ENCODE measurements around the gene SDHAF3.
A peak's percentile ranks its signal among the peaks of the same experiment; 100 is the strongest.
"Not testable (repeated sequence)": the region's sequence is repeated elsewhere in the genome, so short reads cannot be mapped to it uniquely, and the experiment has no call there.

Gene SDHAF3

DNA sequence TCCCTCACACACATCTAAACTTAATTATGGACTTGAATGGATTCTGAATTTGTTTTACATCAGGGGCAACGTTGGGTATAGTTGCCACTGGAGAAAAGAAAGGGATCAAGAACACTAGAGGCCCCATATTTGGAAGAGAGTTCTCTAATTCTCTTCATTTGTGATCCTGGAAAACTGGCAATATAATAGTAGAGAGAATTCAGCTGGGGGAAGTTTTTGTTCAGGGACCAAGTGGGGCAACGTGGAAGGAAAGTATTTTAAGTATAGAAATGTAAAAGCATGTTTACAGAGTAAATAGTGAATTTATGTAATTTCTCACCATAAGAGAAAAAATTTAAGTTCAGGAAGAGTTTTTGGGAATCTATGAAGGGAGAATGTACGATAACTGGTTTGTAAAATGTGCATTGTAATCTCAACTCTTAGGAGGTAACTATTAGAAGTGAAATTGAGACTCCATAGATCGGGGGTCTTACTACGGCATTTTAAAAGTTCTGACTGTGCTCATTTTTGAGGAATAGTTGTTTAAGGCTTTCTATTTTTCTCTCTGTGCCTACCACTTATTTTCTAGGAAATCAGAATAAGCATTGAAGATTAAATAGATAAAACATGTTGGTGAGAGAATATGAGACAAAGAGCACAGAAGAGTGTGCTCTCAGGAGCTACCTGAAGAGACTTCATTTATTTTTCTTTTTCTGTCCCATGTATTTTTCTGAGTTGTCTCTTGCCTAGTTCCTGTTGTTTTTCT, 3.4 kb downstream of the SDHAF3 start:
- Histone ChIP-seq H3K4me3 (ENCODE audit: insufficient read depth, low read length, poor library complexity, severe bottlenecking) (no peak overlapping the region), H3K36me3 (ENCODE audit: low read length) (peaks cover 9% of the 10 kb centered on the region; the same call in 1 of the 2 replicates), H2AFZ (ENCODE audit: low read depth, low read length, severe bottlenecking) (no peak overlapping the region), H4K20me1 (ENCODE audit: low read depth, low read length) (no peaks in the 10 kb centered on the region), H3K9ac (ENCODE audit: low read length) (no peak overlapping the region), H3K9me3 (ENCODE audit: insufficient read depth, low read length) (peaks cover 7% of the 10 kb centered on the region; the same call in 1 of the 2 replicates), H3F3A (ENCODE audit: insufficient read depth) (peaks cover 22% of the 10 kb centered on the region), H3K4me2 (ENCODE audit: low read depth, low read length, poor library complexity, severe bottlenecking) (peak overlapping the region; percentile 97), H3K27ac (ENCODE audit: low read depth, low read length) (no peak overlapping the region), H3K79me2 (ENCODE audit: insufficient read depth, low read length) (peaks cover 81% of the 10 kb centered on the region), H3K9me2 (replicated peaks; ENCODE audit: insufficient read depth, low read length) (no peaks in the 10 kb centered on the region), H3K27me3 (ENCODE audit: low read length) (no peaks in the 10 kb centered on the region)
- TF ChIP-seq, protein P1, sequence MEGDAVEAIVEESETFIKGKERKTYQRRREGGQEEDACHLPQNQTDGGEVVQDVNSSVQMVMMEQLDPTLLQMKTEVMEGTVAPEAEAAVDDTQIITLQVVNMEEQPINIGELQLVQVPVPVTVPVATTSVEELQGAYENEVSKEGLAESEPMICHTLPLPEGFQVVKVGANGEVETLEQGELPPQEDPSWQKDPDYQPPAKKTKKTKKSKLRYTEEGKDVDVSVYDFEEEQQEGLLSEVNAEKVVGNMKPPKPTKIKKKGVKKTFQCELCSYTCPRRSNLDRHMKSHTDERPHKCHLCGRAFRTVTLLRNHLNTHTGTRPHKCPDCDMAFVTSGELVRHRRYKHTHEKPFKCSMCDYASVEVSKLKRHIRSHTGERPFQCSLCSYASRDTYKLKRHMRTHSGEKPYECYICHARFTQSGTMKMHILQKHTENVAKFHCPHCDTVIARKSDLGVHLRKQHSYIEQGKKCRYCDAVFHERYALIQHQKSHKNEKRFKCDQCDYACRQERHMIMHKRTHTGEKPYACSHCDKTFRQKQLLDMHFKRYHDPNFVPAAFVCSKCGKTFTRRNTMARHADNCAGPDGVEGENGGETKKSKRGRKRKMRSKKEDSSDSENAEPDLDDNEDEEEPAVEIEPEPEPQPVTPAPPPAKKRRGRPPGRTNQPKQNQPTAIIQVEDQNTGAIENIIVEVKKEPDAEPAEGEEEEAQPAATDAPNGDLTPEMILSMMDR (IDR thresholded peaks at IDR 0.05; ENCODE audit: insufficient read depth, low read length, poor library complexity, severe bottlenecking), result no peak
- TF ChIP-seq EZH2phosphoT487 (conservative IDR thresholded peaks at IDR 0.05; ENCODE audit: low read length), result no peak

DNA sequence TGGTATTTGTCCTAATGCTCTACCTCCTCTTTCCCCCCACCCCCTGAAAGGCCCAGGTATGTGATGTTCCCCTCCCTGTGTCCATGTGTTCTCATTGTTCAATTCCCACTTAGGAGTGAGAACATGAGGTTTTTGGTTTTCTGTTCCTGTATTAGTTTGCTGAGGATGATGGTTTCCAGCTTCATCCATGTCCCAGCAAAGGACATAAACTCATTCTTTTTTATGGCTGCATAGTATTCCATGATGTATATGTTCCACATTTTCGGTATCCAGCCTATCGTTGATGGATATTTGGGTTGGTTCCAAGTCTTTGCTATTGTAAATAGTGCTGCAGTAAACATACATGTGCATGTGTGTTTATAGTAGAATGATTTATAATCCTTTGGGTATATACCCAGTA, 5.6 kb downstream of the SDHAF3 start:
- not testable (repeated sequence) for H3F3A ChIP-seq (ENCODE audit: insufficient read depth); H3K9me3 ChIP-seq (ENCODE audit: insufficient read depth, low read length); H4K20me1 ChIP-seq (ENCODE audit: low read depth, low read length); H3K9me2 ChIP-seq (replicated peaks; ENCODE audit: insufficient read depth, low read length); H2AFZ ChIP-seq (ENCODE audit: low read depth, low read length, severe bottlenecking); H3K9ac ChIP-seq (ENCODE audit: low read length); H3K4me2 ChIP-seq (ENCODE audit: low read depth, low read length, poor library complexity, severe bottlenecking); H3K27ac ChIP-seq (ENCODE audit: low read depth, low read length); H3K4me3 ChIP-seq (ENCODE audit: insufficient read depth, low read length, poor library complexity, severe bottlenecking); H3K36me3 ChIP-seq (ENCODE audit: low read length); H3K27me3 ChIP-seq (ENCODE audit: low read length)
- peaks cover 99% of the 10 kb centered on the region for H3K79me2 ChIP-seq (ENCODE audit: insufficient read depth, low read length)

DNA sequence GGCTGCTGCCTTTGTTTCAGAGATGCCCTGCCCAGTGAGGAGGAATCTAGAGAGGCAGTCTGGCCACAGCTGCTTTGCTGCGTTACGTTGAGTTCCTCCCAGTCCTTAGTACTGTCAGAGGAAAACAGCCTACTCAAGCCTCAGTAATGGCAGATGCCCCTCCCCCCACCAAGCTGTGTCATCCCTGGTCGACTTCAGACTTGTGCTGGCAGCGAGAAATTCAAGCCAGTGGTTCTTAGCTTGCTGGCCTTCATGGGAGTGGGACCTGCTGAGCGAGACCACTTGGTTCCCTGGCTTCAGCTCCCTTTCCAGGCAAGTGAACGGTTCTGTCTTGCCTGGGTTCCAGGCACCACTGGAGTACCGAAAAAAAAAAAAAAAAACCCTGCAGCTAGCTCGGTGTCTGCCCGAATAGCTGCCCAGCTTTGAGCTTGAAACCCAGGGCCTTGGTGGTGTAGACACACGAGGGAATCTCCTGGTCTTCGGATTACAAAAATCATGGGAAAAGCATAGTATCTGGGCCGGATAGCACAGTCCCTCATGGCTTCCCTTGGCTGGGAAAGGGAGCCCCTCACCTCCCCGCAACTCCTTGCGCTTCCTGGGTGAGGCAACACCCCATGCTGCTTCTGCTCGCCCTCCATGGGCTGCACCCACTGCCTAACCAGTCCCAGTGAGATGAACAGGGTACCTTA, 9.1 kb downstream of the SDHAF3 start:
- Histone ChIP-seq H2AFZ (ENCODE audit: low read depth, low read length, severe bottlenecking) (no peak overlapping the region), H4K20me1 (ENCODE audit: low read depth, low read length) (no peaks in the 10 kb centered on the region), H3K9me3 (ENCODE audit: insufficient read depth, low read length) (no peaks in the 10 kb centered on the region), H3K27me3 (ENCODE audit: low read length) (no peaks in the 10 kb centered on the region), H3K9ac (ENCODE audit: low read length) (no peak overlapping the region), H3K27ac (ENCODE audit: low read depth, low read length) (no peak overlapping the region), H3K79me2 (ENCODE audit: insufficient read depth, low read length) (peaks cover 99% of the 10 kb centered on the region), H3K4me3 (ENCODE audit: insufficient read depth, low read length, poor library complexity, severe bottlenecking) (no peak overlapping the region), H3K9me2 (replicated peaks; ENCODE audit: insufficient read depth, low read length) (no peaks in the 10 kb centered on the region), H3F3A (ENCODE audit: insufficient read depth) (no peaks in the 10 kb centered on the region), H3K36me3 (ENCODE audit: low read length) (peaks cover 6% of the 10 kb centered on the region; the same call in 1 of the 2 replicates), H3K4me2 (ENCODE audit: low read depth, low read length, poor library complexity, severe bottlenecking) (no peak overlapping the region)
- TF ChIP-seq EZH2phosphoT487 (conservative IDR thresholded peaks at IDR 0.05; ENCODE audit: low read length), result no peak
- TF ChIP-seq, protein P1 (IDR thresholded peaks at IDR 0.05; ENCODE audit: insufficient read depth, low read length, poor library complexity, severe bottlenecking), result no peak

DNA sequence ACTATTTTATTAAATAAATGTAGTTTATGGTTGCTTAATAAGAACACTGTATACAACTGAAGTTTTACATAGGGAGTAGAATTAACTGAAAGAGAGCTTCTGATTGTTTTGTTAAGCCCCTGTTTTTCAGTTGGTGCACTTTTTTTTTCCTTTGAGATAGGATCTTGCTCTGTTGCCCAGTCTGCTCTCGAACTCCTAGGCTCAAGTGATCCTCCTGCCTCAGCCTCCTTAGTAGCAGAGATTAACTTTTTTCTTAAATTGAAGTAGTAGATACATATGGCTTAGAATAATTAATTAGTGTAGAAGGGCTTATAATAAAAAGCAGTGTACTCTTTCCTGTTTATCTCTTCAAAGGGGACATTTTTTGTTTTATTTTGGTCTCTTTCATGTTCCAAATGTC, 11.2 kb downstream of the SDHAF3 start:
- Histone ChIP-seq H3F3A (ENCODE audit: insufficient read depth) (no peaks in the 10 kb centered on the region), H3K9ac (ENCODE audit: low read length) (no peak overlapping the region), H3K9me3 (ENCODE audit: insufficient read depth, low read length) (no peaks in the 10 kb centered on the region), H3K36me3 (ENCODE audit: low read length) (peaks cover 4% of the 10 kb centered on the region; the same call in 1 of the 2 replicates), H3K27me3 (ENCODE audit: low read length) (no peaks in the 10 kb centered on the region), H4K20me1 (ENCODE audit: low read depth, low read length) (no peaks in the 10 kb centered on the region), H3K4me2 (ENCODE audit: low read depth, low read length, poor library complexity, severe bottlenecking) (no peak overlapping the region), H2AFZ (ENCODE audit: low read depth, low read length, severe bottlenecking) (no peak overlapping the region), H3K27ac (ENCODE audit: low read depth, low read length) (no peak overlapping the region), H3K79me2 (ENCODE audit: insufficient read depth, low read length) (peaks cover 99% of the 10 kb centered on the region), H3K4me3 (ENCODE audit: insufficient read depth, low read length, poor library complexity, severe bottlenecking) (no peak overlapping the region), H3K9me2 (replicated peaks; ENCODE audit: insufficient read depth, low read length) (no peaks in the 10 kb centered on the region)
- TF ChIP-seq, protein P1 (IDR thresholded peaks at IDR 0.05; ENCODE audit: insufficient read depth, low read length, poor library complexity, severe bottlenecking), result no peak
- no peak for TF ChIP-seq EZH2phosphoT487 (conservative IDR thresholded peaks at IDR 0.05; ENCODE audit: low read length)
